T-cell (primary cell): ENCODE measurements around the gene RAPGEF2. TPM values are rescaled to one million over a fixed set of nuclear protein-coding genes. Genes with fewer than 3 reads are reported as not detected.

Experiments used
- ATAC-seq, 4 experiments: fragments of 200-7000 bp in 3 of 4; fragments of 150-1000 bp in 1 of 4; cut with Tn5 transposase; replicated peaks in 1 of 4; 1 replicate in 3 of 4; 2 replicates in 1 of 4; pipeline ENCODE4 v1.10.0; 2021; ENCODE audit warnings: moderate library complexity in 3 of 4, mild to moderate bottlenecking in 2 of 4, moderate number of reproducible peaks in 1 of 4
- CTCF ChIA-PET, 2 donors: fragments of 300-600 bp; sonication (Branson Sonifier 250); formaldehyde crosslinking; loops; one replicate each; lab custom pipeline; 2022; ENCODE audit warnings: antibody characterized with exemption in 2 of 2; lab: Charles Lee
- POLR2A ChIA-PET, 2 donors: fragments of 300-600 bp; sonication (Branson Sonifier 250); formaldehyde crosslinking; loops; one replicate each; lab custom pipeline; 2022; ENCODE audit warnings: antibody characterized with exemption in 2 of 2; lab: Charles Lee
- DNase-seq, 35 experiments: peaks; one replicate each; pipeline versions ENCODE4 v3.0.0 to v3.0.0-alpha.2; 2013 to 2023
- H3K27ac ChIP-seq: one replicate; pipeline ENCODE4 v1.5.1; 2013; ENCODE audit warnings: low read length
- H3K27me3 ChIP-seq, 2 experiments: replicated peaks in 1 of 2; 1 replicate in 1 of 2; 2 replicates in 1 of 2; pipeline versions ENCODE4 v1.6.1 to v1.7.0; 2013; ENCODE audit warnings: low read length in 1 of 2, mixed read lengths in 1 of 2; ENCODE audit not compliant: control insufficient read depth in 2 of 2, insufficient read depth in 2 of 2; ENCODE audit errors: extremely low read depth in 1 of 2
- H3K36me3 ChIP-seq, 2 donors: 1 replicate in 1 of 2; 2 replicates in 1 of 2; pipeline versions ENCODE4 v1.6.1 to v1.7.0; 2013; ENCODE audit warnings: low read length in 1 of 2; ENCODE audit not compliant: control insufficient read depth in 2 of 2, insufficient read depth in 1 of 2; ENCODE audit errors: extremely low read depth in 1 of 2
- H3K4me1 ChIP-seq, 2 experiments: 1 replicate in 1 of 2; 2 replicates in 1 of 2; pipeline versions ENCODE4 v1.6.1 to v1.7.0; 2013; ENCODE audit warnings: low read length in 2 of 2, mixed read lengths in 1 of 2; ENCODE audit not compliant: insufficient read depth in 2 of 2, control insufficient read depth in 1 of 2; ENCODE audit errors: extremely low read depth in 1 of 2
- H3K4me3 ChIP-seq, 2 donors: 1 replicate in 1 of 2; 2 replicates in 1 of 2; pipeline versions ENCODE4 v1.5.1 to v1.7.0; 2013; ENCODE audit warnings: mild to moderate bottlenecking in 2 of 2, low read length in 1 of 2, moderate library complexity in 1 of 2; ENCODE audit not compliant: control insufficient read depth in 1 of 2; ENCODE audit errors: extremely low read depth in 1 of 2
- H3K9me3 ChIP-seq: 2 replicates; pipeline ENCODE4 v1.7.0; 2013
- H3K27ac Mint-ChIP-seq, 2 donors: one replicate each; pipeline ENCODE4 v1.8.0; 2020 to 2021; ENCODE audit warnings: mild to moderate bottlenecking in 2 of 2, mixed read lengths in 2 of 2
- H3K27me3 Mint-ChIP-seq, 2 donors: one replicate each; pipeline ENCODE4 v1.8.0; 2021 to 2022; ENCODE audit warnings: mixed read lengths in 2 of 2
- H3K36me3 Mint-ChIP-seq: one replicate; pipeline ENCODE4 v1.8.0; 2021; ENCODE audit warnings: mixed read lengths
- H3K4me1 Mint-ChIP-seq, 3 donors: one replicate each; pipeline ENCODE4 v1.8.0; 2020 to 2022; ENCODE audit warnings: mixed read lengths in 3 of 3, mild to moderate bottlenecking in 1 of 3
- H3K4me3 Mint-ChIP-seq, 3 donors: one replicate each; pipeline ENCODE4 v1.8.0; 2020 to 2022; ENCODE audit warnings: mild to moderate bottlenecking in 3 of 3, mixed read lengths in 3 of 3, moderate library complexity in 3 of 3
- H3K9me3 Mint-ChIP-seq, 3 donors: one replicate each; pipeline ENCODE4 v1.8.0; 2020 to 2022; ENCODE audit warnings: mixed read lengths in 3 of 3
- WGBS: methylation state at CpG from one replicate; pipeline ENCODE4 v1.1.5; 2013; ENCODE audit warnings: missing lambda C conversion rate; ENCODE audit not compliant: insufficient coverage; 5-methylcytosine and 5-hydroxymethylcytosine counted together
- total RNA-seq, 35 experiments: library from RNA in 6 of 35; stranded (reverse) in 6 of 35; fragments of 120-200 nt in 1 of 35; gene quantifications; one replicate each; pipeline versions ENCODE4 v1.2.1 to v1.2.4 and lab custom pipeline; 2013 to 2026

Gene RAPGEF2
- total RNA-seq, 5 donors from 2014 or later (not counting 1 experiment from before 2014, with no cell fraction given), result 16.8 to 28.5 (median 26.4) TPM

- ATAC-seq (no peak), DNase-seq (peak in 2 of 35 experiments; percentile 8 to 9)
- no peaks in the 10 kb centered on the region for H3K9me3 ChIP-seq
- no peaks in the 10 kb centered on the region for H3K27me3 Mint-ChIP-seq
- peak overlapping the region; percentile 80 to 93 for H3K4me3 ChIP-seq
- H3K27me3 ChIP-seq, result peaks cover 0 to 7% of the 10 kb centered on the region in 2 experiments
- H3K36me3 Mint-ChIP-seq, result no peaks in the 10 kb centered on the region
- peaks cover 40 to 56% (median 46%) of the 10 kb centered on the region in 3 donors for H3K4me1 Mint-ChIP-seq
- H3K4me1 ChIP-seq, result peaks cover 8 to 21% of the 10 kb centered on the region in 2 experiments
- 14% methylated on average over 1 of the region's 9 CpGs for WGBS
- H3K9me3 Mint-ChIP-seq, result no peaks in the 10 kb centered on the region
- peak overlapping the region; percentile 70 to 81 for H3K27ac Mint-ChIP-seq
- POLR2A ChIA-PET, result interaction anchor here in 1 of 2 donors (0.5 to 0.7 kb wide), 2 partner anchors 9 to 372 kb away, joined by 3 to 4 read pairs; no protein-coding TSS in a partner anchor
- CTCF ChIA-PET, result interaction anchor here (0.5 to 1.3 kb wide), 2 partner anchors 55 to 248 kb away, joined by 3 to 4 read pairs; no protein-coding TSS in a partner anchor
- no peak overlapping the region for H3K27ac ChIP-seq
- H3K36me3 ChIP-seq, result no peaks in the 10 kb centered on the region
- H3K4me3 Mint-ChIP-seq, result peak overlapping the region; percentile 82 to 89 (median 87)
Observed at GRCh38 chr4:159104694-159105414, 2.0 kb downstream of the RAPGEF2 start.

- H3K9me3 Mint-ChIP-seq, result no peaks in the 10 kb centered on the region
- Histone ChIP-seq H3K4me1 (peaks cover 8 to 21% of the 10 kb centered on the region in 2 experiments), H3K9me3 (no peaks in the 10 kb centered on the region), H3K4me3 (no peak overlapping the region), H3K27ac (no peak overlapping the region), H3K36me3 (no peaks in the 10 kb centered on the region), H3K27me3 (peaks cover 0 to 4% of the 10 kb centered on the region in 2 experiments)
- peaks cover 40 to 57% (median 48%) of the 10 kb centered on the region in 3 donors for H3K4me1 Mint-ChIP-seq
- H3K4me3 Mint-ChIP-seq, result peak overlapping the region; percentile 82 to 89 (median 87)
- H3K27ac Mint-ChIP-seq, result no peak overlapping the region
- CTCF ChIA-PET, result no interaction called here
- no peaks in the 10 kb centered on the region for H3K27me3 Mint-ChIP-seq
- ATAC-seq (no peak), DNase-seq (peak in 1 of 35 experiments; percentile 4)
- POLR2A ChIA-PET, result no interaction called here
- 100% methylated on average over 1 of the region's 4 CpGs for WGBS
- H3K36me3 Mint-ChIP-seq, result no peaks in the 10 kb centered on the region
Observed at GRCh38 chr4:159105761-159106243, 2.9 kb downstream of the RAPGEF2 start.

- Mint-ChIP-seq H3K27me3 (no peaks in the 10 kb centered on the region), H3K4me3 (no peak overlapping the region), H3K36me3 (no peaks in the 10 kb centered on the region), H3K27ac (no peak overlapping the region), H3K9me3 (no peaks in the 10 kb centered on the region), H3K4me1 (peaks cover 40 to 54% (median 49%) of the 10 kb centered on the region in 3 donors)
- peaks cover 0 to 4% of the 10 kb centered on the region in 2 experiments for H3K27me3 ChIP-seq
- no peak for ATAC-seq
- DNase-seq, result no peak
- no peaks in the 10 kb centered on the region for H3K9me3 ChIP-seq
- ChIA-PET POLR2A (interaction anchor here in 1 of 2 donors (1.1 kb wide), 1 partner anchor 10 kb away, joined by 4 read pairs; no protein-coding TSS in a partner anchor), CTCF (no interaction called here)
- 83% methylated on average over 2 of the region's 4 CpGs for WGBS
- peaks cover 8 to 21% of the 10 kb centered on the region in 2 experiments for H3K4me1 ChIP-seq
- no peaks in the 10 kb centered on the region for H3K36me3 ChIP-seq
- no peak overlapping the region for H3K27ac ChIP-seq
- H3K4me3 ChIP-seq, result no peak overlapping the region
Observed at GRCh38 chr4:159106636-159107035, 3.8 kb downstream of the RAPGEF2 start.

GRCh38 chr4:159107203-159107925, 4.5 kb downstream of the RAPGEF2 start:
- WGBS, result no CpG with 5 or more reads among the region's 2 CpGs
- ATAC-seq (no peak), DNase-seq (no peak)
- CTCF ChIA-PET, result interaction anchor here in 1 of 2 donors (1.0 kb wide), 1 partner anchor 31 kb away, joined by 3 read pairs; no protein-coding TSS in a partner anchor
- Histone ChIP-seq H3K36me3 (no peaks in the 10 kb centered on the region), H3K27me3 (peaks cover 0 to 2% of the 10 kb centered on the region in 2 experiments), H3K9me3 (no peaks in the 10 kb centered on the region), H3K27ac (no peak overlapping the region), H3K4me3 (no peak overlapping the region), H3K4me1 (peaks cover 8 to 15% of the 10 kb centered on the region in 2 experiments)
- Mint-ChIP-seq H3K4me1 (peaks cover 32 to 47% (median 43%) of the 10 kb centered on the region in 3 donors), H3K9me3 (no peaks in the 10 kb centered on the region), H3K27ac (peak overlapping the region in 1 of 2 donors; percentile 4), H3K36me3 (no peaks in the 10 kb centered on the region), H3K4me3 (no peak overlapping the region), H3K27me3 (no peaks in the 10 kb centered on the region)
- POLR2A ChIA-PET, result interaction anchor here in 1 of 2 donors (0.6 to 1.1 kb wide), 2 partner anchors 9 to 18 kb away, joined by 3 to 4 read pairs; no protein-coding TSS in a partner anchor

GRCh38 chr4:159108124-159108523, 5.2 kb downstream of the RAPGEF2 start:
- Histone ChIP-seq H3K4me1 (peaks cover 8 to 13% of the 10 kb centered on the region in 2 experiments), H3K27ac (no peak overlapping the region), H3K27me3 (no peaks in the 10 kb centered on the region), H3K36me3 (no peaks in the 10 kb centered on the region), H3K9me3 (no peaks in the 10 kb centered on the region), H3K4me3 (no peak overlapping the region)
- Mint-ChIP-seq H3K4me1 (peaks cover 32 to 47% (median 43%) of the 10 kb centered on the region in 3 donors), H3K4me3 (no peak overlapping the region), H3K9me3 (no peaks in the 10 kb centered on the region), H3K27ac (no peak overlapping the region), H3K27me3 (no peaks in the 10 kb centered on the region), H3K36me3 (no peaks in the 10 kb centered on the region)
- CTCF ChIA-PET, result interaction anchor here (0.7 to 1.0 kb wide), 2 partner anchors 30 to 442 kb away, joined by 3 to 5 read pairs; no protein-coding TSS in a partner anchor
- DNase-seq (no peak), ATAC-seq (no peak)
- 100% methylated on average over 1 of the region's 3 CpGs for WGBS
- POLR2A ChIA-PET, result interaction anchor here in 1 of 2 donors (0.7 kb wide), 1 partner anchor 396 kb away, joined by 18 read pairs; no protein-coding TSS in a partner anchor

GRCh38 chr4:159110961-159111360, 8.1 kb downstream of the RAPGEF2 start:
- DNase-seq, result no peak
- ChIA-PET CTCF (no interaction called here), POLR2A (interaction anchor here in 1 of 2 donors (0.6 to 1.8 kb wide), 2 partner anchors 9 to 412 kb away, joined by 3 to 4 read pairs; no protein-coding TSS in a partner anchor)
- Histone ChIP-seq H3K36me3 (no peaks in the 10 kb centered on the region), H3K27ac (no peak overlapping the region), H3K4me3 (no peak overlapping the region), H3K9me3 (no peaks in the 10 kb centered on the region), H3K4me1 (no peaks in the 10 kb centered on the region), H3K27me3 (no peaks in the 10 kb centered on the region)
- 100% methylated on average over 1 of the region's 5 CpGs for WGBS
- H3K9me3 Mint-ChIP-seq, result no peaks in the 10 kb centered on the region
- no peak overlapping the region for H3K27ac Mint-ChIP-seq
- no peak for ATAC-seq
- no peaks in the 10 kb centered on the region for H3K36me3 Mint-ChIP-seq
- H3K27me3 Mint-ChIP-seq, result no peaks in the 10 kb centered on the region
- H3K4me3 Mint-ChIP-seq, result no peak overlapping the region
- peaks cover 17 to 33% (median 31%) of the 10 kb centered on the region in 3 donors for H3K4me1 Mint-ChIP-seq
